ENCODE measurements around the gene CTU1. TPM values are rescaled to one million over a fixed set of nuclear protein-coding genes. Genes with fewer than 3 reads are reported as not detected.

The CTU1 gene
- total RNA-seq, result 1 to 10 TPM; 5.5 to 8.0 TPM

GRCh38 chr19:51108066-51108804, at the start of gene CTU1:
CTU1 (minus strand) TSS chr19:51108409; CDS start chr19:51104569, 3,840 bp downstream.

GRCh38 chr19:51142119-51142518, 33.9 kb upstream of the CTU1 start, which contains the start of gene SIGLEC7:
SIGLEC7 (plus strand) TSS chr19:51142301; CDS start chr19:51142370, 69 bp downstream.

GRCh38 chr19:51124729-51125128, 16.5 kb upstream of the CTU1 start, which contains the start of gene SIGLEC9:
SIGLEC9 (plus strand) TSS chr19:51124906; CDS start chr19:51124975, 69 bp downstream.

GRCh38 chr19:51082611-51083010, 25.6 kb downstream of the CTU1 start, which contains the start of gene KLK14:
KLK14 (minus strand) TSS chr19:51082887; CDS start chr19:51082614, 273 bp downstream.

GRCh38 chr19:51064534-51065220, 43.5 kb downstream of the CTU1 start, which contains the start of gene KLK13:
KLK13 (minus strand) TSS chr19:51065092; CDS start chr19:51065067, 25 bp downstream.

Other genes with a start within 250 kb of the CTU1 start
- gene KLK2, start 235.0 kb downstream of the CTU1 start, total RNA-seq, result not detected
- gene KLK4, start 197.0 kb downstream of the CTU1 start, total RNA-seq, result not detected
- not detected for gene KLK5, start 155.4 kb downstream of the CTU1 start, total RNA-seq
- not detected for gene KLK6, start 138.8 kb downstream of the CTU1 start, total RNA-seq
- not detected for gene KLK7, start 124.5 kb downstream of the CTU1 start, total RNA-seq
- not detected for gene KLK8, start 106.8 kb downstream of the CTU1 start, total RNA-seq
- under 1 TPM in 1 of 2 donors, not detected in 1; 0.69 TPM for gene KLK10, start 88.7 kb downstream of the CTU1 start, total RNA-seq
- gene KLK11, start 81.8 kb downstream of the CTU1 start, total RNA-seq, result not detected
- gene KLK12, start 73.4 kb downstream of the CTU1 start, total RNA-seq, result not detected
- not detected for gene KLK13, start 43.3 kb downstream of the CTU1 start, total RNA-seq
- under 1 TPM in 1 of 2 donors, not detected in 1; 0.33 TPM for gene KLK14, start 25.5 kb downstream of the CTU1 start, total RNA-seq
- gene SIGLEC9, start 16.5 kb upstream of the CTU1 start, total RNA-seq, result not detected
- not detected for gene SIGLEC7, start 33.9 kb upstream of the CTU1 start, total RNA-seq
- gene CD33, start 116.7 kb upstream of the CTU1 start, total RNA-seq, result not detected
- not detected for gene SIGLECL1, start 142.7 kb upstream of the CTU1 start, total RNA-seq
- gene IGLON5, start 203.2 kb upstream of the CTU1 start, total RNA-seq, result not detected
- gene VSIG10L, start 233.7 kb upstream of the CTU1 start, total RNA-seq, result 1 to 10 TPM; 2.1 to 3.7 TPM